ENCODE measurements around the gene TSEN54.

TSEN54 gene

GRCh38 chr17:75568412-75569255 is 52.3 kb downstream of the TSEN54 start:
- TF ChIP-seq, protein P1, sequence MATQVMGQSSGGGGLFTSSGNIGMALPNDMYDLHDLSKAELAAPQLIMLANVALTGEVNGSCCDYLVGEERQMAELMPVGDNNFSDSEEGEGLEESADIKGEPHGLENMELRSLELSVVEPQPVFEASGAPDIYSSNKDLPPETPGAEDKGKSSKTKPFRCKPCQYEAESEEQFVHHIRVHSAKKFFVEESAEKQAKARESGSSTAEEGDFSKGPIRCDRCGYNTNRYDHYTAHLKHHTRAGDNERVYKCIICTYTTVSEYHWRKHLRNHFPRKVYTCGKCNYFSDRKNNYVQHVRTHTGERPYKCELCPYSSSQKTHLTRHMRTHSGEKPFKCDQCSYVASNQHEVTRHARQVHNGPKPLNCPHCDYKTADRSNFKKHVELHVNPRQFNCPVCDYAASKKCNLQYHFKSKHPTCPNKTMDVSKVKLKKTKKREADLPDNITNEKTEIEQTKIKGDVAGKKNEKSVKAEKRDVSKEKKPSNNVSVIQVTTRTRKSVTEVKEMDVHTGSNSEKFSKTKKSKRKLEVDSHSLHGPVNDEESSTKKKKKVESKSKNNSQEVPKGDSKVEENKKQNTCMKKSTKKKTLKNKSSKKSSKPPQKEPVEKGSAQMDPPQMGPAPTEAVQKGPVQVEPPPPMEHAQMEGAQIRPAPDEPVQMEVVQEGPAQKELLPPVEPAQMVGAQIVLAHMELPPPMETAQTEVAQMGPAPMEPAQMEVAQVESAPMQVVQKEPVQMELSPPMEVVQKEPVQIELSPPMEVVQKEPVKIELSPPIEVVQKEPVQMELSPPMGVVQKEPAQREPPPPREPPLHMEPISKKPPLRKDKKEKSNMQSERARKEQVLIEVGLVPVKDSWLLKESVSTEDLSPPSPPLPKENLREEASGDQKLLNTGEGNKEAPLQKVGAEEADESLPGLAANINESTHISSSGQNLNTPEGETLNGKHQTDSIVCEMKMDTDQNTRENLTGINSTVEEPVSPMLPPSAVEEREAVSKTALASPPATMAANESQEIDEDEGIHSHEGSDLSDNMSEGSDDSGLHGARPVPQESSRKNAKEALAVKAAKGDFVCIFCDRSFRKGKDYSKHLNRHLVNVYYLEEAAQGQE (IDR thresholded peaks at IDR 0.05; ENCODE audit: low read depth): no peak
- TF ChIP-seq YY1 (IDR thresholded peaks at IDR 0.05; ENCODE audit: low read depth) (no peak), EGR1 (IDR thresholded peaks at IDR 0.05) (no peak), TCF12 (IDR thresholded peaks at IDR 0.05; ENCODE audit: low read depth) (no peak), EP300 (IDR thresholded peaks at IDR 0.05; ENCODE audit: borderline replicate concordance) (no peak), CREB1 (IDR thresholded peaks at IDR 0.05; ENCODE audit: low read depth) (no peak), RAD21 (IDR thresholded peaks at IDR 0.05; ENCODE audit: low read depth) (no peak), CEBPB (IDR thresholded peaks at IDR 0.05) (no peak), TEAD4 (IDR thresholded peaks at IDR 0.05) (no peak)

DNA sequence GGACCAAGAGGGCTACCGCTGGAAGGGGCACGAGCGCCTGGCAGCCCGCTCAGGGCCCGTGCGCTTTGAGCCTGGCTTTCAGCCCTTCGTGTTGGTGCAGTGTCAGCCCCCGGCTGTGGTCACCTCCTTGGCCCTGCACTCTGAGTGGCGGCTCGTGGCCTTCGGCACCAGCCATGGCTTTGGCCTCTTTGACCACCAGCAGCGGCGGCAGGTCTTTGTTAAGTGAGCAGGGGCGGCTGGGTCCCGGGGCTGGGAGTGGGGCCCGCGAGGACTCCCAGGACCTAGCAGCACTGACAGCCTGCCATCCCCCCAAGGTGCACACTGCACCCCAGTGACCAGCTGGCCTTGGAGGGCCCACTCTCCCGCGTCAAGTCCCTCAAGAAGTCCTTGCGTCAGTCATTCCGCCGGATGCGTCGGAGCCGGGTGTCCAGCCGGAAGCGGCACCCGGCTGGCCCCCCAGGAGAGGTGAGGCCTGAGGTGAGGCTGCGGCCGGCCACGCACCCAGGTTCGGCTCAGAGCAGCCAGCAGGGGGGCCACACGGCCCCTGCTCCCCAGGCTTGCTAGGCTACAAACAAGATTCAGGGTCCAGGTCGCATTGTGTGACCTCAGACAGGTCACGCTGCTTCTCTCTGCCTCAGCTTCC is 53.8 kb downstream of the TSEN54 start:
- TF ChIP-seq TAF1 (IDR thresholded peaks at IDR 0.05; ENCODE audit: low read depth) (no peak), USF1 (IDR thresholded peaks at IDR 0.05) (no peak)
- TF ChIP-seq, protein P2, sequence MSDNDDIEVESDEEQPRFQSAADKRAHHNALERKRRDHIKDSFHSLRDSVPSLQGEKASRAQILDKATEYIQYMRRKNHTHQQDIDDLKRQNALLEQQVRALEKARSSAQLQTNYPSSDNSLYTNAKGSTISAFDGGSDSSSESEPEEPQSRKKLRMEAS (IDR thresholded peaks at IDR 0.05): no peak

GRCh38 chr17:75570772-75571171 is 54.4 kb downstream of the TSEN54 start:
- TF ChIP-seq ZBTB7A (IDR thresholded peaks at IDR 0.05; ENCODE audit: low read depth) (no peak), NFIC (IDR thresholded peaks at IDR 0.05) (no peak), CREB1 (IDR thresholded peaks at IDR 0.05; ENCODE audit: low read depth) (no peak), USF1 (IDR thresholded peaks at IDR 0.05) (no peak), FOXM1 (IDR thresholded peaks at IDR 0.05; ENCODE audit: borderline replicate concordance, low read depth) (no peak), YY1 (IDR thresholded peaks at IDR 0.05; ENCODE audit: low read depth) (no peak), CEBPB (IDR thresholded peaks at IDR 0.05) (no peak), EP300 (IDR thresholded peaks at IDR 0.05; ENCODE audit: borderline replicate concordance) (no peak)
- TF ChIP-seq, protein P2 (IDR thresholded peaks at IDR 0.05): no peak

DNA sequence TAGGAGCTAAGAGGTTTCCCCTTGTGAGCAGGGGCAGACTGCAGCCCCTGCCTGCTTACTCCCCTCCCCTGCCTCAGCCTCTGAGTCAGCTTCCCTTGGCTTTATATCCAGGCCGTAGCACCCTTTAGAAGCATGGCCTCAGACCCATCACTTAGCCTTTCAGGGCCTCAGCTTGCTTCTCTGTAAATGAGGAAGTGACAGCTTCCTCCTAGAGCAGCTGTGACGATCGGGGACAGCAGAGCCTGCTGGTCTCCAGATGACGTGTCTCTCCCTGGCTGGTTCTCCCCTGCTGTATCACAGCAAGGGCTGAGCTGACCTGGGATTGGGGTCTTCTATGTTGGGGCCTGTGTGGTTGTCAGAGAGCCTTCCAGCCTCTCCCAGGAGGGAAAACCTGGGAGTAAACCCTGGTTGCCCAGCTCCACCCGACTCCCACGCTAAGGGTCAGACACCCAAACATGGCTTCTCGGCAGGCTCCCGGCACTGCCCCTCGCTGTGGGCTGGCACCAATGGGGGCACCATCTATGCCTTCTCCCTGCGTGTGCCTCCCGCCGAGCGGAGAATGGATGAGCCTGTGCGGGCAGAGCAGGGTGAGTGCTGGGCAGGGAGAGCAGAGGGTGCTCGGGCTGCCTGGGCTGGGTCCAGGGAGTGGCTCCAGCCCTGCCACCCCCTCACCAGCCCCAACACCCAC is 55.0 kb downstream of the TSEN54 start:
- TF ChIP-seq, protein P2 (IDR thresholded peaks at IDR 0.05): no peak
- TF ChIP-seq CREB1 (IDR thresholded peaks at IDR 0.05; ENCODE audit: low read depth) (no peak), EGR1 (IDR thresholded peaks at IDR 0.05) (no peak), ZBTB7A (IDR thresholded peaks at IDR 0.05; ENCODE audit: low read depth) (no peak), USF1 (IDR thresholded peaks at IDR 0.05) (no peak)

DNA sequence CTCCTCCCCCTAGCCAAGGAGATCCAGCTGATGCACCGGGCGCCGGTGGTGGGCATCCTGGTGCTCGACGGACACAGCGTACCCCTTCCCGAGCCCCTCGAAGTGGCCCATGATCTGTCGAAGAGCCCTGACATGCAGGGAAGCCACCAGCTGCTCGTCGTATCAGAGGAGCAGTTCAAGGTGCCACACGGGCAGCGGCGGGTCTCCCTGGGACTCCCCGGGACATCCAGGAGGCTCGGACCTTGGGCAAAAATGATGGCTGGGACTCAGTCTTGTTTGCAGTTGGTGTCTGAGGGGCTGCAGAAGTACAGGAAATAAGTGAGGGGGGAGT is 55.5 kb downstream of the TSEN54 start:
- TF ChIP-seq, protein P2 (IDR thresholded peaks at IDR 0.05): no peak
- TF ChIP-seq EGR1 (IDR thresholded peaks at IDR 0.05) (no peak), FOXM1 (IDR thresholded peaks at IDR 0.05; ENCODE audit: borderline replicate concordance, low read depth) (no peak), TCF12 (IDR thresholded peaks at IDR 0.05; ENCODE audit: low read depth) (no peak), ZBTB7A (IDR thresholded peaks at IDR 0.05; ENCODE audit: low read depth) (no peak), USF1 (IDR thresholded peaks at IDR 0.05) (no peak), CREB1 (IDR thresholded peaks at IDR 0.05; ENCODE audit: low read depth) (no peak), TAF1 (IDR thresholded peaks at IDR 0.05; ENCODE audit: low read depth) (no peak)
- TF ChIP-seq, protein P1 (IDR thresholded peaks at IDR 0.05; ENCODE audit: low read depth): no peak

Measured in Ishikawa (cell line).